ENCODE results near the gene ATG10. TPM values are rescaled to one million over a fixed set of nuclear protein-coding genes. Genes with fewer than 3 reads are reported as not detected.

ATG10 gene
- total and polyA plus RNA-seq, 2 experiments from 2014 or later: 12.5 to 17.7 TPM

DNA sequence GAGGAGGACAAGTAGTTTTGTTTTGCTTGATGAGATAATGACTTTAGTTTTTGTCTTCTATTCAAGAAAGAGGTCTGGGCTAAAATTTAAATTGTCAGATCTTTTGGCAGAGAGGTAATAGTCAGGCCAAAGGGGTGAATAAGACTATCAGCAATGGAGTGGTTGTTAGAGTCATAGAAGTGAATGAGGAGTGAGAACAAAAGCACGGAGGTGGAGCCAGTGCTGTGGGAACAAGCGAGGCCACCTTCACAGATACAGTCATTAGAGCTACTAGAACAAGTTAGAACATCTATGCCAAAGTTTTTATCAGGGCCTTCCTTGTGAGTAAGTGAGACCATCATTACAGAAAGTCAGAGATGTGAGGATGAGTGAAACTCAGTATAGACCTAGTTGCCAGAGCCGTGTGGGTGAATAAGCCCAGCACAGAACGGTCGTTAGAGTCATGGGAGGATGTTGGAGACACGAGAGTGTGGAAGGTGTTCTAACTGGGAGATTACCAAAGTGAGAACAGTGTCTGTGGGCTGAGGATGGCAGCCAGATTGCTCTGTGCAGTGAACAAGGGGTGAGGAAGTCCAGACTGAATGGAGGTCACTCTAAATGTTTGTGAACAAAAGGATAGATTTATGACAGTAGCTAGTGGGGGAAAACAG is 171.2 kb downstream of the ATG10 start:
- Mint-ChIP-seq H3K36me3 (ENCODE audit: low read depth) (peaks cover 9% of the 10 kb centered on the region), H3K27me3 (ENCODE audit: insufficient read depth, low read depth, poor library complexity) (no peaks in the 10 kb centered on the region), H3K27ac (no peak overlapping the region), H3K4me1 (peaks cover 4% of the 10 kb centered on the region; the same call in 2 of the 3 replicates), H3K9me3 (peaks cover 11% of the 10 kb centered on the region), H3K4me3 (no peak overlapping the region)
- Histone ChIP-seq H3K27ac (ENCODE audit: low read depth) (no peak overlapping the region; the same call in 1 of the 2 replicates), H3K36me3 (ENCODE audit: insufficient read depth) (0 out of 2 replicates have a peak, but pooled peaks cover 3% of the 10 kb centered on the region), H3K4me2 (no peak overlapping the region), H3K79me2 (replicated peaks; ENCODE audit: insufficient read depth) (no peaks in the 10 kb centered on the region), H3F3A (replicated peaks; ENCODE audit: low read depth) (no peaks in the 10 kb centered on the region), H4K20me1 (replicated peaks; ENCODE audit: insufficient read depth) (no peaks in the 10 kb centered on the region; the same call in 1 of the 2 replicates), H3K4me3 (no peak overlapping the region), H2AFZ (no peak overlapping the region), H3K27me3 (ENCODE audit: insufficient read depth) (no peaks in the 10 kb centered on the region), H3K9me2 (ENCODE audit: insufficient read depth) (0 out of 2 replicates have a peak, but pooled peaks cover 6% of the 10 kb centered on the region), H3K4me1 (ENCODE audit: insufficient read depth) (peaks cover 3% of the 10 kb centered on the region; the same call in 1 of the 2 replicates)
- TF ChIP-seq ZNF331 (CRISPR knock-in tag; IDR thresholded peaks at IDR 0.05; ENCODE audit: low read depth) (no peak), STAT1 (IDR thresholded peaks at IDR 0.05; ENCODE audit: unreplicated experiment) (no peak), EZH2phosphoT487 (IDR thresholded peaks at IDR 0.05; ENCODE audit: unreplicated experiment) (no peak), NANOG (IDR thresholded peaks at IDR 0.05; ENCODE audit: borderline replicate concordance) (no peak), ZNF114 (CRISPR knock-in tag; IDR thresholded peaks at IDR 0.05) (no peak), JUNB (IDR thresholded peaks at IDR 0.05; ENCODE audit: unreplicated experiment) (no peak), EZH2 (IDR thresholded peaks at IDR 0.05; ENCODE audit: low read depth, unreplicated experiment) (no peak), CREB1 (CRISPR knock-in tag; IDR thresholded peaks at IDR 0.05; ENCODE audit: low read depth) (no peak), POLR2AphosphoS5 (IDR thresholded peaks at IDR 0.05; ENCODE audit: low read depth) (no peak)
- TF ChIP-seq, protein P1, sequence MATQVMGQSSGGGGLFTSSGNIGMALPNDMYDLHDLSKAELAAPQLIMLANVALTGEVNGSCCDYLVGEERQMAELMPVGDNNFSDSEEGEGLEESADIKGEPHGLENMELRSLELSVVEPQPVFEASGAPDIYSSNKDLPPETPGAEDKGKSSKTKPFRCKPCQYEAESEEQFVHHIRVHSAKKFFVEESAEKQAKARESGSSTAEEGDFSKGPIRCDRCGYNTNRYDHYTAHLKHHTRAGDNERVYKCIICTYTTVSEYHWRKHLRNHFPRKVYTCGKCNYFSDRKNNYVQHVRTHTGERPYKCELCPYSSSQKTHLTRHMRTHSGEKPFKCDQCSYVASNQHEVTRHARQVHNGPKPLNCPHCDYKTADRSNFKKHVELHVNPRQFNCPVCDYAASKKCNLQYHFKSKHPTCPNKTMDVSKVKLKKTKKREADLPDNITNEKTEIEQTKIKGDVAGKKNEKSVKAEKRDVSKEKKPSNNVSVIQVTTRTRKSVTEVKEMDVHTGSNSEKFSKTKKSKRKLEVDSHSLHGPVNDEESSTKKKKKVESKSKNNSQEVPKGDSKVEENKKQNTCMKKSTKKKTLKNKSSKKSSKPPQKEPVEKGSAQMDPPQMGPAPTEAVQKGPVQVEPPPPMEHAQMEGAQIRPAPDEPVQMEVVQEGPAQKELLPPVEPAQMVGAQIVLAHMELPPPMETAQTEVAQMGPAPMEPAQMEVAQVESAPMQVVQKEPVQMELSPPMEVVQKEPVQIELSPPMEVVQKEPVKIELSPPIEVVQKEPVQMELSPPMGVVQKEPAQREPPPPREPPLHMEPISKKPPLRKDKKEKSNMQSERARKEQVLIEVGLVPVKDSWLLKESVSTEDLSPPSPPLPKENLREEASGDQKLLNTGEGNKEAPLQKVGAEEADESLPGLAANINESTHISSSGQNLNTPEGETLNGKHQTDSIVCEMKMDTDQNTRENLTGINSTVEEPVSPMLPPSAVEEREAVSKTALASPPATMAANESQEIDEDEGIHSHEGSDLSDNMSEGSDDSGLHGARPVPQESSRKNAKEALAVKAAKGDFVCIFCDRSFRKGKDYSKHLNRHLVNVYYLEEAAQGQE (IDR thresholded peaks at IDR 0.05; ENCODE audit: unreplicated experiment): no peak
- TF ChIP-seq, protein P2, sequence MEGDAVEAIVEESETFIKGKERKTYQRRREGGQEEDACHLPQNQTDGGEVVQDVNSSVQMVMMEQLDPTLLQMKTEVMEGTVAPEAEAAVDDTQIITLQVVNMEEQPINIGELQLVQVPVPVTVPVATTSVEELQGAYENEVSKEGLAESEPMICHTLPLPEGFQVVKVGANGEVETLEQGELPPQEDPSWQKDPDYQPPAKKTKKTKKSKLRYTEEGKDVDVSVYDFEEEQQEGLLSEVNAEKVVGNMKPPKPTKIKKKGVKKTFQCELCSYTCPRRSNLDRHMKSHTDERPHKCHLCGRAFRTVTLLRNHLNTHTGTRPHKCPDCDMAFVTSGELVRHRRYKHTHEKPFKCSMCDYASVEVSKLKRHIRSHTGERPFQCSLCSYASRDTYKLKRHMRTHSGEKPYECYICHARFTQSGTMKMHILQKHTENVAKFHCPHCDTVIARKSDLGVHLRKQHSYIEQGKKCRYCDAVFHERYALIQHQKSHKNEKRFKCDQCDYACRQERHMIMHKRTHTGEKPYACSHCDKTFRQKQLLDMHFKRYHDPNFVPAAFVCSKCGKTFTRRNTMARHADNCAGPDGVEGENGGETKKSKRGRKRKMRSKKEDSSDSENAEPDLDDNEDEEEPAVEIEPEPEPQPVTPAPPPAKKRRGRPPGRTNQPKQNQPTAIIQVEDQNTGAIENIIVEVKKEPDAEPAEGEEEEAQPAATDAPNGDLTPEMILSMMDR (conservative IDR thresholded peaks at IDR 0.05; ENCODE audit: low read depth in 2 of 2): no peak
- TF ChIP-seq, protein P3, sequence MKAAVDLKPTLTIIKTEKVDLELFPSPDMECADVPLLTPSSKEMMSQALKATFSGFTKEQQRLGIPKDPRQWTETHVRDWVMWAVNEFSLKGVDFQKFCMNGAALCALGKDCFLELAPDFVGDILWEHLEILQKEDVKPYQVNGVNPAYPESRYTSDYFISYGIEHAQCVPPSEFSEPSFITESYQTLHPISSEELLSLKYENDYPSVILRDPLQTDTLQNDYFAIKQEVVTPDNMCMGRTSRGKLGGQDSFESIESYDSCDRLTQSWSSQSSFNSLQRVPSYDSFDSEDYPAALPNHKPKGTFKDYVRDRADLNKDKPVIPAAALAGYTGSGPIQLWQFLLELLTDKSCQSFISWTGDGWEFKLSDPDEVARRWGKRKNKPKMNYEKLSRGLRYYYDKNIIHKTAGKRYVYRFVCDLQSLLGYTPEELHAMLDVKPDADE (IDR thresholded peaks at IDR 0.05): no peak
- TF ChIP-seq, protein P4, sequence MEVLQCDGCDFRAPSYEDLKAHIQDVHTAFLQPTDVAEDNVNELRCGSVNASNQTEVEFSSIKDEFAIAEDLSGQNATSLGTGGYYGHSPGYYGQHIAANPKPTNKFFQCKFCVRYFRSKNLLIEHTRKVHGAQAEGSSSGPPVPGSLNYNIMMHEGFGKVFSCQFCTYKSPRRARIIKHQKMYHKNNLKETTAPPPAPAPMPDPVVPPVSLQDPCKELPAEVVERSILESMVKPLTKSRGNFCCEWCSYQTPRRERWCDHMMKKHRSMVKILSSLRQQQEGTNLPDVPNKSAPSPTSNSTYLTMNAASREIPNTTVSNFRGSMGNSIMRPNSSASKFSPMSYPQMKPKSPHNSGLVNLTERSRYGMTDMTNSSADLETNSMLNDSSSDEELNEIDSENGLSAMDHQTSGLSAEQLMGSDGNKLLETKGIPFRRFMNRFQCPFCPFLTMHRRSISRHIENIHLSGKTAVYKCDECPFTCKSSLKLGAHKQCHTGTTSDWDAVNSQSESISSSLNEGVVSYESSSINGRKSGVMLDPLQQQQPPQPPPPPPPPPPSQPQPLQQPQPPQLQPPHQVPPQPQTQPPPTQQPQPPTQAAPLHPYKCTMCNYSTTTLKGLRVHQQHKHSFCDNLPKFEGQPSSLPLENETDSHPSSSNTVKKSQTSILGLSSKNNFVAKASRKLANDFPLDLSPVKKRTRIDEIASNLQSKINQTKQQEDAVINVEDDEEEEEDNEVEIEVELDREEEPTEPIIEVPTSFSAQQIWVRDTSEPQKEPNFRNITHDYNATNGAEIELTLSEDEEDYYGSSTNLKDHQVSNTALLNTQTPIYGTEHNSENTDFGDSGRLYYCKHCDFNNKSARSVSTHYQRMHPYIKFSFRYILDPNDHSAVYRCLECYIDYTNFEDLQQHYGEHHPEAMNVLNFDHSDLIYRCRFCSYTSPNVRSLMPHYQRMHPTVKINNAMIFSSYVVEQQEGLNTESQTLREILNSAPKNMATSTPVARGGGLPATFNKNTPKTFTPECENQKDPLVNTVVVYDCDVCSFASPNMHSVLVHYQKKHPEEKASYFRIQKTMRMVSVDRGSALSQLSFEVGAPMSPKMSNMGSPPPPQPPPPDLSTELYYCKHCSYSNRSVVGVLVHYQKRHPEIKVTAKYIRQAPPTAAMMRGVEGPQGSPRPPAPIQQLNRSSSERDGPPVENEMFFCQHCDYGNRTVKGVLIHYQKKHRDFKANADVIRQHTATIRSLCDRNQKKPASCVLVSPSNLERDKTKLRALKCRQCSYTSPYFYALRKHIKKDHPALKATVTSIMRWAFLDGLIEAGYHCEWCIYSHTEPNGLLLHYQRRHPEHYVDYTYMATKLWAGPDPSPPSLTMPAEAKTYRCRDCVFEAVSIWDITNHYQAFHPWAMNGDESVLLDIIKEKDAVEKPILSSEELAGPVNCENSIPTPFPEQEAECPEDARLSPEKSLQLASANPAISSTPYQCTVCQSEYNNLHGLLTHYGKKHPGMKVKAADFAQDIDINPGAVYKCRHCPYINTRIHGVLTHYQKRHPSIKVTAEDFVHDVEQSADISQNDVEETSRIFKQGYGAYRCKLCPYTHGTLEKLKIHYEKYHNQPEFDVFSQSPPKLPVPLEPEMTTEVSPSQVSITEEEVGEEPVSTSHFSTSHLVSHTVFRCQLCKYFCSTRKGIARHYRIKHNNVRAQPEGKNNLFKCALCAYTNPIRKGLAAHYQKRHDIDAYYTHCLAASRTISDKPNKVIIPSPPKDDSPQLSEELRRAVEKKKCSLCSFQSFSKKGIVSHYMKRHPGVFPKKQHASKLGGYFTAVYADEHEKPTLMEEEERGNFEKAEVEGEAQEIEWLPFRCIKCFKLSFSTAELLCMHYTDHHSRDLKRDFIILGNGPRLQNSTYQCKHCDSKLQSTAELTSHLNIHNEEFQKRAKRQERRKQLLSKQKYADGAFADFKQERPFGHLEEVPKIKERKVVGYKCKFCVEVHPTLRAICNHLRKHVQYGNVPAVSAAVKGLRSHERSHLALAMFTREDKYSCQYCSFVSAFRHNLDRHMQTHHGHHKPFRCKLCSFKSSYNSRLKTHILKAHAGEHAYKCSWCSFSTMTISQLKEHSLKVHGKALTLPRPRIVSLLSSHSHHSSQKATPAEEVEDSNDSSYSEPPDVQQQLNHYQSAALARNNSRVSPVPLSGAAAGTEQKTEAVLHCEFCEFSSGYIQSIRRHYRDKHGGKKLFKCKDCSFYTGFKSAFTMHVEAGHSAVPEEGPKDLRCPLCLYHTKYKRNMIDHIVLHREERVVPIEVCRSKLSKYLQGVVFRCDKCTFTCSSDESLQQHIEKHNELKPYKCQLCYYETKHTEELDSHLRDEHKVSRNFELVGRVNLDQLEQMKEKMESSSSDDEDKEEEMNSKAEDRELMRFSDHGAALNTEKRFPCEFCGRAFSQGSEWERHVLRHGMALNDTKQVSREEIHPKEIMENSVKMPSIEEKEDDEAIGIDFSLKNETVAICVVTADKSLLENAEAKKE (CRISPR knock-in tag; IDR thresholded peaks at IDR 0.05): no peak
- no peak for ATAC-seq
- DNase-seq (ENCODE audit: low spot score): no peak
